CD4-positive, alpha-beta T cell treated with Interleukin-6 at 100 ng/mL for 8 hours (primary cell): ENCODE results near the gene MAP7D1.
"Not testable (repeated sequence)": the region's sequence is repeated elsewhere in the genome, so short reads cannot be mapped to it uniquely, and the experiment has no call there.

Source experiments
- DNase-seq: peaks from one replicate; pipeline ENCODE4 v3.0.0-alpha.2; 2020; ENCODE audit warnings: mixed read lengths, low spot score

Gene MAP7D1

DNA sequence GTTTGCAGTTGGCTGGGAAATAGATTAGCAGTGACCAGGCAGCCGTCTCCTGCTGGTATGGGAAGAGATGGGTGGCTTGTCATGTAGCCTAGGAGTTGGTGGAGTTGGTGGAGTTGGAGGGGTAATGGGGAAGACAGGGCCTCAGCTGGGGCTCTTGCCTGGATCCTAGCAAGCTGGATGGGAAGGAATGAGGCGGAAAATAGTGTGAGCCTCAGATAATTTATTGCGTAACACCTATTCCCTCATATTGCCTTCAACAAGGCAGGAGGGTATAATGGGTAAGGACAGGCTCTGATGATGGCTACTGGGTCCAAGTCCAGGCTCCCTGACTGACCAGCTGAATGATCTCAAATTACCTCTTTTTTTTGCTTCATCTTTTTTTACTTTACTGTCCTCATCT, 12.6 kb downstream of the MAP7D1 start:
- DNase-seq = no peak

DNA sequence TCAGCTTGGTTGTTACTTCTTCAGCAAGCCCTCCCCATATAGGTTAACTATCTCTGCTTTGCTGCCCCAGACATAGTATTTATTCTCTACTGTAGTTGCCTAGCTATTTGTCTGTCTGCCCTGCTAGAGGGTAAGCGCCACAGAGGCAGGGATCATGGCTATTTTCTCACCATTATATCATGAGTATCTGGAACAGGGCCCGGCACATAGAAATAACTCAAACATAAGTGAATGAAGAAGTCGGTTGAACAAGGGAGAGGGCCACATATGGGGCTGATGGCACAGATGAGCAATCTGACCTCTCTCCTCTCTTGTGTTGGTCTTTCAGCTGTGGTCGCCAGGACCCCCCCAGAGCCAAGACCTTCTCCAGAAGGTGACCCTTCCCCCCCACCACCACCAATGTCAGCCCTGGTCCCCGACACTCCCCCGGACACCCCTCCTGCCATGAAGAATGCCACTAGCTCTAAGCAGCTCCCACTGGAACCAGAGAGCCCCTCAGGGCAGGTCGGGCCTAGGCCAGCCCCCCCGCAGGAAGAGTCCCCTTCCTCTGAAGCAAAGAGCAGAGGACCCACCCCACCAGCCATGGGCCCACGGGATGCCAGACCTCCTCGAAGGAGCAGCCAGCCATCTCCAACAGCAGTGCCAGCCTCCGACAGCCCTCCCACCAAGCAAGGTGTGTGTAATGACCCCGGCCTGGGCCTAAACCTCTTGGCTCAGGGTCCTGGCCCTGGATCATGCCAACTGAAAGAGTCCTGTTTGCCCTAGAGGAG, 14.9 kb downstream of the MAP7D1 start:
- DNase-seq = no peak

DNA sequence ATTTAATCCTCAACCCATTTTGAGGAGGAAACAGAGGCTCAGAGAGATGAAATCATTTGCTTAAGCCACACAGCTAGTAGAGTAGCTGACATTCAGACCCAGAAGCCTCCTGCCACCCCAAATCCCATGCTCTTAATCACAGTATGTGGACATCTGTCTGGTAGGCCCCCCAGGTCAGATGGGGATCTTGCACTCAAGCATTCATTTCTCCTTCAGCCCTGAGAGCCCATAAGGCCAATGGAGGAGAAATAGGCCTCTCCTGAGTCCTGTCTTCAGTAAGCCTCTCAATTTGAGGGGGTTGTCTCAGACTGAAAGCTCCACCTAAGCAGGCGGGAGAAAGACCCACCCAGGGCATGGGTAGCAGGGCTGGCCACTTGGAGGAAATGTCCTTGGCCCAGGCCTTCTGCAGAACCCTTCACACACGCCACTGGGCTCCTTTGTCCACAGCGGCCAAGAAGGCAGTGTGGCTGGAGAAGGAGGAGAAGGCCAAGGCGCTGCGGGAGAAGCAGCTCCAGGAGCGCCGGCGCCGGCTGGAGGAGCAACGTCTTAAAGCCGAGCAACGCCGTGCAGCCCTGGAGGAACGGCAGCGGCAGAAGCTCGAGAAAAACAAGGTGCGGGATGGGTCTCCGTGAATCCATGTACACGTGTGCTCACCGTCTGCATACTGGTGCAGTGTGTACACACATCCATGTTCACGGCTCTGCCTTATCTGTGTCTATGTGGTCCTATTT, 16.2 kb downstream of the MAP7D1 start:
- no peak for DNase-seq

DNA sequence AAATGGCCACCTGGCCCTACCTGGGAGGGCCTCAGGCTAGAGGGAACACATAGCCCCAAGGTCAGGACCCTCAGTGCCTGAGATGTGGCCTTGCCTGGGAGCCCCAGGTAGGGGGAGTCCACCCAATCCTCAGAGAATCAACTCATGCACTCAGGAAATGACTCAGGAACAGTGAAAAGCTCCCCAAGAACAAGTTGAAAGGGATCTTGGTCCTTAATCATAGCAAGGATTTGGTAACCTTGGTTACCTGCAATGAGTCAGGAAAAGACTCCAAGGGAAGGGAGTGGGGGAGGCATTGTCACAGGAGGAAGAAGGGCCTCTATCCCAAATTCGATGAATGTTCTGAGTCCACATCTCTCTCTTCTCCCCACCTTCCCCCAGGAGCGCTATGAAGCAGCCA, 17.0 kb downstream of the MAP7D1 start:
- DNase-seq = no peak

DNA sequence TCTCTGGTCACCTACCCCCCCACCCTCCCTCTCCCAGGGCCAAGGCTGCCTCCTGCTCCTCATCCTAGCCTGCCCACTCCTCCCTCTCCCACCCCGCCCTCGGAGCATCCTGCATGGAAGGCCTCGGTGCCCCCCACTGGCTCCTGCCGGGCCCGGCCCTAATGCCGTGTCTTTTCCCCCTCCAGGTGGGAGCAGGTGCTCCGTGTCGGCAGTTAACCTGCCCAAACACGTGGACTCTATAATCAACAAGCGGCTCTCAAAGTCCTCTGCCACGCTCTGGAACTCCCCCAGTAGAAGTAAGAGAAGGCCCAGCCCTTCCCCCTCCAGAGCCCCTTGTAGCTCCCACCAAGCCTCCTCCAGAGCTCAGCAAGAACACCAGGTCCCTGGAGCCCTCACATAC, 18.8 kb downstream of the MAP7D1 start:
- no peak for DNase-seq

DNA sequence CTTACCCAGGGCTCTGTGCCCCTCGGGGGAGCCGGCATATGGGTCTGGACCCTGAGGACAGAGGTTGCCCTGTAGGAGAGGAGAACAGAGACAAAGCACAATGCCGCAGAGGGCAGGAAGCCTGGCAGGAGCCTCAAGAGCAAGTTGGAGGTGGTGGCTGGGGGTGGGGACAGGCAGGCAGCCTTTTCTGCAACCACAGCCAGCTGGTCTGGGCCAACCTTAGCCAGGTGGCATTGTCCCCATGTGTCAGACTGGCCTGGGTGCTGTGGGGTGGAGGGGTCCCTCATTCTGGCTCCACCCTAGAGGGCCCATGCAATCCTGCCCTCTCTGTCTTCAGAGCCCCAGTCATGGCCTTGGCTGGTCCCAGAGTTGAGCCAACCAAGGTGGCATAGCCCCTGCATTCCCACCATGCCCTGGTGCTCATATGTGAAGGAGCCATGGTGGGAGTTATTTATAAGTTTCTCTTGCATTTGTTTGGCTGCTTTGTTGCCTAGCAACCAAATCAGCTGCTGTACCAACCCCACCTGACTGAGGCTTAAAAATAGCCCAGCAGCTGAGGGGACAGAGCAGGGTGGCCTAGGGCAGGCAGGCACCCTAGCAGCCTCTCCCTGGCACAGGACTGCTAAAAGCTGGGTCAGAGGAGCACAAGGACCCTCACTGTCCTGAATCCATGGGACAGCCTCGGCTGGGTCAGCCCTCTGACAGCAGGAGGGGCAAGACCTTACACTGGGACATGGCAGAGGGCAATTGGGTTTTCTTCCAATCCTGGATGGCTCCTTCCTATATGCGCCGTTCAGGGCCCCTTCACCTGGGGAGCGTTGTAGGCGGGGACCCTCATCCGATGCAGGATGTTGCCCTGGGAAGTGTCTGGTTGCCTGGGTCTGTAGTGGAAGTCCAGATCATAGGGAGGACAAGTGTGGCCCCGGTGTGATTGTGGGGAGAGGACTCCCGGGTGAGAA, 19.5 kb downstream of the MAP7D1 start:
- DNase-seq = no peak

DNA sequence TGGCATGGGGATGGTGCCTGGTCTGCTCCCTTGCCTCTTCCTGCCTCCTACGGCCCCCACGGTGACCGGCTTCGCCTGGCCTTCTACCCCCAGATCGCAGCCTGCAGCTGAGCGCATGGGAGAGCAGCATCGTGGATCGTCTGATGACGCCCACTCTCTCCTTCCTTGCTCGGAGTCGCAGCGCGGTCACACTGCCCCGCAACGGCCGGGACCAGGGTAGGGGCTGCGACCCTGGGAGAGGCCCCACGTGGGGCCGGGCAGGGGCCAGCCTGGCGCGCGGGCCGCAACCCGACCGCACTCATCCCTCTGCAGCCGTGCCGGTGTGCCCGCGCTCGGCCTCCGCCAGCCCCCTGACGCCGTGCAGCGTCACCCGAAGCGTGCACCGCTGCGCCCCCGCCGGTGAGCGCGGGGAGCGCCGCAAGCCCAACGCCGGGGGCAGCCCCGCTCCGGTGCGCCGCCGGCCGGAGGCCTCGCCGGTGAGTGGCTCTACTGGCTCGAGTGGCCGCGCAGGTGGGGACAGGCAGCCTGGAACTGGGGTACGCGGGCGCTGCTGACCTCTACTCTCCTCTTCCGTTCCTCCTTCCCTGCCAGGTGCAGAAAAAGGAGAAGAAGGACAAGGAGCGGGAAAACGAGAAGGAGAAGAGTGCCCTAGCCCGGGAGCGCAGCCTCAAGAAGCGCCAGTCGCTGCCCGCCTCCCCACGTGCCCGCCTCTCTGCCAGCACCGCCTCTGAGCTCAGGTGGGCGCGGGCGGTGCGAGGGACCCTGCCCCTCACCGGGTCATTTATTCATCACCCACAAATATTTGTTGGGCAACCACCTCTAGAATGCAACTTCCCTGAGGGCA, 20.4 kb downstream of the MAP7D1 start:
- DNase-seq = no peak

DNA sequence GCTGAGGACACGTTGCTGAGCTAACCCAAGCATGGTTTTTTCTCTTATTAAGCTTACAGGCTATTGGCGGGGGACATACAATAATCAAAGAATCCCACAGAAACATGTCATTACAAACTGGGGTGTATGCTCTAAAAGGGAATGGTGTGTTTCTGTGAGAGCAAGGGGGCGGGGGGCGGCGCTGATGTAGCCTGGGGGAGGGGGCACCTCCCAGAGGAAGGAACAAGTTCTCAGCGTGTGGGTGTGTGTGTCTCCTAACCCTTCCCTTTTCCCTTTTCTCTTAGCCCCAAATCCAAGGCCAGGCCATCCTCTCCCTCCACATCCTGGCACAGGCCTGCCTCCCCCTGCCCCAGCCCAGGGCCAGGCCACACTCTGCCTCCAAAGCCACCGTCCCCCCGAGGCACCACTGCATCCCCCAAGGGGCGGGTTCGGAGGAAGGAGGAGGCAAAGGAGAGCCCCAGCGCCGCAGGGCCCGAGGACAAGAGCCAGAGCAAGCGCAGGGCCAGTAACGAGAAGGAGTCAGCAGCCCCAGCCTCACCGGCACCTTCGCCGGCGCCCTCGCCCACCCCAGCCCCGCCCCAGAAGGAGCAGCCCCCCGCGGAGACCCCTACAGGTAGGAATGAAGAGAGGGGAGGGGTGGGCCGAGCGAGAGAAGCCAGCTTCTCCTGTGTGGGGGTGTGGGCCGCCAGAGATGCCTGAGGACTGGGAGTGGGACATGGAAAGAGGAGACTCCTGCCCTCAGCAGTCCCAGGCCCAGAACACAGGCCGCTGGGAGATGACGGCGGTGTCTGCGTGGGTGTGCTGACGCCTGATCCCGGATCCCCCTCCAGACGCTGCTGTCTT, 21.9 kb downstream of the MAP7D1 start:
- no peak for DNase-seq

DNA sequence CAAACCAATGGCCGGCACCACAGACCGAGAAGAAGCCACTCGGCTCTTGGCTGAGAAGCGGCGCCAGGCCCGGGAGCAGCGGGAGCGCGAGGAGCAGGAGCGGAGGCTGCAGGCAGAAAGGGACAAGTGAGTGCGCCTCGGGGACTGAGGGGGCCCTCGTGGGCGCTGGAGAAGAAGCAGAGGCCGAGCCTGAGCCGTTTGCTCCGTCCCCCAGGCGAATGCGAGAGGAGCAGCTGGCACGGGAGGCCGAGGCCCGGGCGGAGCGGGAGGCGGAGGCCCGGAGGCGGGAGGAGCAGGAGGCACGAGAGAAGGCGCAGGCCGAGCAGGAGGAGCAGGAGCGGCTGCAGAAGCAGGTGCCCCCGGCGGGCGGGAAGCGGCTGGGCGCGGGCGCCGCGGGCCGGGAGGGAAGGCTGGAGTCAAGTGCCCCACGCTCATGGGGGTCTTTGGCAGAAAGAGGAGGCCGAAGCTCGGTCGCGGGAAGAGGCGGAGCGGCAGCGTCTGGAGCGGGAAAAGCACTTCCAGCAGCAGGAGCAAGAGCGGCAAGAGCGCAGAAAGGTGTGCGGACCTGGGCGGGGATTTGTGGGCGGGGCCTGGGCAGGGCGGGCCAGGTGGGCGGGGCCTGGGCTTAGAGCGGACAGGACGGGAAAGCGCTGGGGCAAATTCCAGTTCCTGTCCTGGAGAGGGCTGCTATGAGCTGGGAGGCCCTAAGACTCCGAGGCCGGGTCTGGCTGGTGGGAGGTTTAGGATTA, 22.7 kb downstream of the MAP7D1 start:
- no peak for DNase-seq

DNA sequence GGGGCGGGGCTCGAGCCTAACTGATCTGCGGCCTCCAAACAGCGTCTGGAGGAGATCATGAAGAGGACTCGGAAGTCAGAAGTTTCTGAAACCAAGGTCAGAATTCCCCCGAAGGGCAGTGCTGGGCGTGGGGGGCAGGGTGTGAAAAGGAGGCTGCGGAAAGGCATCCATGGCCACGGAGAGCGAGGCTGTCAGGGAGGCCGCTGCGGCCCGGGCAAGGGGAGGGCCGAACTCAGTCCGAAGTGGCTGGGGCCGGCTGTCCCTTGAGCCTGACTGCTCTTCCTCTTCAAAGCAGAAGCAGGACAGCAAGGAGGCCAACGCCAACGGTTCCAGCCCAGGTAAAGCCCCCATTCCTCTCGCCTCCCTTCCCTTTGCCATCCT, 23.2 kb downstream of the MAP7D1 start:
- no peak for DNase-seq

DNA sequence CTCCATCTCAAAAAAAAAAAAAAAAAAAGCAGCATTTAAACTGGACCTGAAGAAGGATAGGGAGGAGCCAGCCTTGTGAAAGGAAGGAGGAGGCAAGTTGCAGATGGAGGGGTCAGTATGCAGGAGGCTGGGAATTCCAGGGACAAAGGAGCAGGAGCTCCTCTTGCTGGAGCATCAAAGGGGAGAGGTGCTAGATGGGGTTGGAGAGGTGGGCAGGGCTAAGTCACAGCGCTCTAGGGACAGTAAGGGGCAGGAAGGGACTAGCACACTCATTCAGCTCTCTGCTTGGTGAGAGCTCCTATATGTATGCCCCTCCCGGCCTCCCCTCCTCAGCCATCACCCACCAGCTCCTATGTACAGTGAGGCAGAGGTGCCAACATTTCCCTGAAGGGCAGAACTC, 26.8 kb downstream of the MAP7D1 start:
- DNase-seq = no peak

DNA sequence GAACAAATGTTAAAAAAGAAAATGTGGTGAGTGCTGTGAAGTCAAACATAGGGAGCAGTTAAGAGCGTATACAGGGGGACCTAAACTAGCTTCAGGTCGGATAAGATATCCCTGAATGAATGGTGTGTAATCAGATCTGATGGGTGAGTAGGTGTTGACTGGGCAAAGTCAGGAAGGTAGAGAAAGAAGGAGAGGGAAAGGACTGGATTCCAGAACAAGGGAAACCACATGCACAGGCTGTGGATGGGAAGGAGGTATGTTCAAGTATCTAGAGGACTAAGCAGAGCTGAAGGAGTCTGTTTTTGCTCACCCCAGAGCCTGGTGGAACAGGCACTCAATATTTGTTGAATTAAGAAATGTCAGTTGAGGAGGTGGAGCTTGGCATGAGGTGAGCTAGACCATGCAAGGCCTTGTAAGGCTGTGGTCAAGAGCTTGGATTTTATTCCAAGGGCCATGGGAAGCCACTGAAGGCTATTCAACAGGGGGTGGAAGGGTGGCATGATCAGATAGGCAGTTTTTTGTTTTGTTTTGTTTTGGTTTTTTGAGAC, 27.4 kb downstream of the MAP7D1 start:
- DNase-seq = no peak

DNA sequence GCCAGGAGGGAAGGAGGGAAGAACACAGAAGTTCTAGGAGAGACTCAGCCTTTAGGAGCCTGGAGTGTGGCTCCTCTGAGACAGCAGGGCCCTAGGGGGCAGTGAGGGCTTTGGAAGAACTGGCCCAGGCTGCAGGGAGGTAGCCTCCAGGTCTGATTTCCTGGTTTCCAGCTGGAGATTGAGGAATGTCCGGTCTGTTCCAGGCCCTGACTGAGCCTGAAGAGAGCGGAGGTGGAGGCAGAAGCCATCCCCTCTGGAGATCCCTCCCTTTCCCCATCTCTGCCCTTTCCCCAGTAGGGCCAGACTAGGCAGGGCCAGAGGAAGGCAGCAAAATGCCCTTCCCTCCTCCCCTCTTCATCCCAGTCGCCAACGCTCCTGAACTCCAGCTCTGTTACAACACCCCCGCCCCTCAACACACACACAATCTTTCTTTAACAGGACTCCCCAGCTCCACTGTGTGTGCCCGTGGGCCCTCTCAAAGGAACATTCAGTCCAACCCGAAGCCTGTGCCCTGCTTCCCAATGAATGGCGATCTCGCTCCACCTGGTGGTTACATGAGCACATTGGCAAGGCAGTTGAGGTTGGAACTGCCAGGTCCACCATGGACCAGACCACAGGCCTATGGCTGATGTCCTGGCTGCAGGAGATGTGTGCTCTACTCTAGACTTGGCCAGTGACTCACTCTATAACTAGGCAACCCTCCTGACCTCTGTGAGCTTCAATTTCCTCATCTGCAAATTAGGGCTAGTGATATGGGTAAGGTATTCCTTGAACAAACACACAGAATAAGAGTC, 32.0 kb downstream of the MAP7D1 start:
- peak; percentile 85 for DNase-seq

DNA sequence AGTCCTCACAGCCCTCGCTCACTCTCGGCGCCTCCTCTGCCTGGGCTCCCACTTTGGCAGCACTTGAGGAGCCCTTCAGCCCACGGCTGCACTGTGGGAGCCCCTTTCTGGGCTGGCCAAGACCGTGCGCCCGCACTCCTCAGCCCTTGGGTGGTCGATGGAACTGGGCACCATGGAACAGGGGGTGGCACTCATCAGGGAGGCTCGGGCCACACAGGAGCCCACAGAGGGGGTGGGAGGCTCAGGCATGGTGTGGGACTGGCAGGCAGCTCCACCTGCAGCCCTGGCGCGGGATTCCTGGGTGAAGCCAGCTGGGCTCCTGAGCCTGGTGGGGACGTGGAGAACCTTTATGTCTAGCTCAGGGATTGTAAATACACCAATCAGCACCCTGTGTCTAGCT, 40.8 kb downstream of the MAP7D1 start:
- not testable (repeated sequence) for DNase-seq

DNA sequence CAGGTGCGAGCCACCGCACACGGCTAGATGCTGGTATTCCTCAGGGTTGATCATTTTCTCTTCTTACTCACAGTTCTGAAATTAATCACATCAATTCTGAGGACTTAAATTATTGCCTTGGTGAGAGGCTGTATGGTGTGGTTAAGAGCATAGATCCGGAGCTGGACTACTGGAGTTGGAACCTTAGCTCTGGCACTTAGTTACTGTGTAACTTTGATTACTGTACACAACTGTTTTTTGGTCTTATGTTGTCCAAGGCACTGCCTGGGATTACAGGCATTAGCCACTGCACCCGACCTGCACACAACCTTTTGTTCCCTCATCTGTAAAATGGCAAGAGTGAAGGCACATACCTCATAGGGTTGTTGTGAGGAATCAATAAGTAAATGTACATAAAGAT, 42.7 kb downstream of the MAP7D1 start:
- DNase-seq = no peak

DNA sequence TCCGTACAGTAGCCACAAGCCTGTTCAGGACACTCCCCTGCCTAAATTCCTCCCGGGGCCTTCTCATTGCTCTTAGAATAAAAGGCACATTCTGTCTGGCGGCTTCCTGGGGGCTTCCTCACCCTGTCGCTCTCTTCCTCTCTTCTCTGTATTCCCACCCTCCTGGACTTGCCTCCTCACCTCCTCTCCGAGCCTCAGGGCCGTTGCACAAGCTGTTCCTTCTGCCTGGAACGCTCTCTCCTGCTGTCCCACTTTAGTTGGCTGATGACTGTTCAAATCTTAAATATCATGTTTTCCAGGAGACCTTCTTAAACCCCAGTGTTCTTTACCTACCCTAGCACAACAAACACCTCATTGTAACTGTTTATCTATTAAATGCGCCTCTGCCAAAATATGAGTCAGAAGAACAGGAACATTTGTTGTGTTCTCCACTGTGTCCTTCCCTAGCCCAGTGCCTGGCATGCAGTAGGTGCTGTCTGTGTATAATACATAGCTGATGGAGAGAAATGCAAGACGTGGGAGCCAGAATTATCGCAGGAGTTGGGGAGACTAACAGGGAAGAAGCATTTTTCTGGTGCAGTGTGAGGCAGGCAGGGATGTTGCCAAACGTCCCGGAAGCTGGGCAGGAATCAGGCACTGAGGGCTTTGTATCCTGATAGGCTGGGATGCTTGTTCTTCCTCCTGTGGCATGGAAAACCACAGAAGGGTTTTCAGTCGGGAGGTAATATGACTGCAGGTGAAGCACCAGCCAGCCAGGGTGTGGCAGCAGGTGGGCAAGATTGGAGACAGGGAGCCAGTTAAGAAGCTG, 44.2 kb downstream of the MAP7D1 start:
- no peak for DNase-seq

DNA sequence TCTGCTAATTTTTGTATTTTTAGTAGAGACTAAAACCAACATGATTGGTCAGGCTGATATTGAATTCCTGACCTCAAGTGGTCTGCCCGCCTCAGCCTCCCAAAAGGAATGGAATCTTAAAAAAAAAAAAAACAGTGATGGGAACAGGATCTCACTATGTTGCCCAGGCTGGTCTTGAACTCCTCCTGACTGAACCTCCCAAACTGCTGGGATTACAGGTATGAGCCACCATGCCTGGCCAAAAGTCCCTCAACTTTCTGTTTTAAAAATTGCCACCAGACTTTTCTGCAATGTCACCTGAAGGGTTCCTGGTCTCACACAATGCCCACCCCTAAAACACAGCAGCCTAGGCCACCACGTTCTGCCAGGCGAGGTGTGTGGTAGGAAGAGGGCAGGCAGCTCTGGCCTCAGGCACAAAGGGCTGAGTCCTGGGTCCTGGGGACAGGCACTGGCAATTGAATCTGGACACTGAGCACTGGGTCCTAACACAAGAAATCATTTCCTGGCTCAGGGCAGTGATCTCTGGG, 47.1 kb downstream of the MAP7D1 start:
- DNase-seq = no peak
